ENCODE results near the gene DOCK4. TPM values are rescaled to one million over a fixed set of nuclear protein-coding genes. Genes with fewer than 3 reads are reported as not detected.

DOCK4 gene
- total and polyA plus RNA-seq, 2 donors from 2014 or later = 3.2 to 38.9 TPM

DNA sequence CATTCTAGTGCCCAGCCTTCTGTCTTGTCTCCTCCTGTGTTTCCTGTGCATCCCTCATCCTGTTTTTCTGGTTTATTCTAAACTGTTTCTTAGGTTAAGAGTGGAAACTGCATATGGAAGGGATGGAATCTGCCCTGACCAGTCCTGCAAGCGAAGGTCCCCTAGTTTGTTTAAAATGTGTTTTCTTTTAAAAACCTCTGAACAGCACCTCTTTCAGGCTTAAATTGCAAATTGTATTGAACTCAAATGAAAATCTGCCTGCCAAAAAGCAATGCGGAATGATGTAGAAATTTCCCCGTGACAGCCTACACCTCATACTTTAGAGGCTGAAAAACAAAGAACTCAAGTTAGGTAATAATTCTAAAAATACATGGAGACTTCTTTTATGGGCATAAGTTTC lies 421.1 kb downstream of the DOCK4 start:
- Histone ChIP-seq H3K9ac (ENCODE audit: low read length in 3 of 3) (no peak overlapping the region), H3K27me3 (ENCODE audit: control insufficient read depth, insufficient read depth, low read length) (no peaks in the 10 kb centered on the region), H3K36me3 (ENCODE audit: control insufficient read depth in 2 of 3, insufficient read depth in 3 of 3, low read length in 3 of 3) (no peaks in the 10 kb centered on the region), H3K27ac (ENCODE audit: low read depth in 2 of 2, low read length in 2 of 2) (no peak overlapping the region), H3K4me3 (ENCODE audit: low read length in 3 of 3) (no peak overlapping the region), H3K4me1 (ENCODE audit: control insufficient read depth in 2 of 3, insufficient read depth in 2 of 3, low read depth in 1 of 3, low read length in 3 of 3) (peaks cover 0 to 6% (median 2%) of the 10 kb centered on the region in 3 donors), H3K9me3 (ENCODE audit: control insufficient read depth in 2 of 3, insufficient read depth in 1 of 3, low read length in 3 of 3) (no peaks in the 10 kb centered on the region)
- intact Hi-C loops (cut with DNase I) = no loop called here
- no peak for TF ChIP-seq CTCF (IDR thresholded peaks at IDR 0.05; ENCODE audit: borderline replicate concordance, extremely low read depth, insufficient read depth)
- peak in 1 of 5 donors; percentile 13 for DNase-seq
- FAIRE-seq = no peak

GRCh38 chr7:111784296-111784695 lies 421.9 kb downstream of the DOCK4 start:
- intact Hi-C loops (cut with DNase I) = no loop called here
- Histone ChIP-seq H3K9ac (ENCODE audit: low read length in 3 of 3) (no peak overlapping the region), H3K4me1 (ENCODE audit: control insufficient read depth in 2 of 3, insufficient read depth in 2 of 3, low read depth in 1 of 3, low read length in 3 of 3) (peaks cover 0 to 1% (median 0%) of the 10 kb centered on the region in 3 donors), H3K36me3 (ENCODE audit: control insufficient read depth in 2 of 3, insufficient read depth in 3 of 3, low read length in 3 of 3) (no peaks in the 10 kb centered on the region), H3K27me3 (ENCODE audit: control insufficient read depth, insufficient read depth, low read length) (no peaks in the 10 kb centered on the region), H3K9me3 (ENCODE audit: control insufficient read depth in 2 of 3, insufficient read depth in 1 of 3, low read length in 3 of 3) (no peaks in the 10 kb centered on the region), H3K4me3 (ENCODE audit: low read length in 3 of 3) (no peak overlapping the region), H3K27ac (ENCODE audit: low read depth in 2 of 2, low read length in 2 of 2) (no peak overlapping the region)
- no peak for TF ChIP-seq CTCF (IDR thresholded peaks at IDR 0.05; ENCODE audit: borderline replicate concordance, extremely low read depth, insufficient read depth)
- DNase-seq = no peak
- no peak for FAIRE-seq

DNA sequence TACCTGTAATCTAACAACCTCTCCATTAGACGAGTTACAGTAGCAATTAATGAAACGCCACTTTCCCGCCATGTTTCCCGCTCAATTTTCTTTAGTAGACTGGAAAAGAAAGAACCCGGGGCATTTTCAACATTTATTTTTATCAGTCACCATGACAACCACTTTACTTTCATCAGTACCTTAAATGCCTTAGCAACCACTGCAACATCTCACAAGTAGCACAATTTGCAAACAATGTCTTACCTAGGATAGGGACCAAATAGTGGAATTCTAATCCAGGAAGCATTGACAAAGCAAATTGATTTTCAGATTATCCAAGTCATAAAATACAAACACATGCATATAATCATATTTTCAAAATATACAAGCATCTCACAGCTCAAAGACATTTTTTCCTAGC lies 422.3 kb downstream of the DOCK4 start:
- Histone ChIP-seq H3K27me3 (ENCODE audit: control insufficient read depth, insufficient read depth, low read length) (no peaks in the 10 kb centered on the region), H3K9ac (ENCODE audit: low read length in 3 of 3) (no peak overlapping the region), H3K27ac (ENCODE audit: low read depth in 2 of 2, low read length in 2 of 2) (no peak overlapping the region), H3K4me1 (ENCODE audit: control insufficient read depth in 2 of 3, insufficient read depth in 2 of 3, low read depth in 1 of 3, low read length in 3 of 3) (no peaks in the 10 kb centered on the region), H3K4me3 (ENCODE audit: low read length in 3 of 3) (no peak overlapping the region), H3K9me3 (ENCODE audit: control insufficient read depth in 2 of 3, insufficient read depth in 1 of 3, low read length in 3 of 3) (no peaks in the 10 kb centered on the region), H3K36me3 (ENCODE audit: control insufficient read depth in 2 of 3, insufficient read depth in 3 of 3, low read length in 3 of 3) (no peaks in the 10 kb centered on the region)
- intact Hi-C loops (cut with DNase I) = no loop called here
- FAIRE-seq = no peak
- DNase-seq = no peak
- TF ChIP-seq CTCF (IDR thresholded peaks at IDR 0.05; ENCODE audit: borderline replicate concordance, extremely low read depth, insufficient read depth) = no peak

DNA sequence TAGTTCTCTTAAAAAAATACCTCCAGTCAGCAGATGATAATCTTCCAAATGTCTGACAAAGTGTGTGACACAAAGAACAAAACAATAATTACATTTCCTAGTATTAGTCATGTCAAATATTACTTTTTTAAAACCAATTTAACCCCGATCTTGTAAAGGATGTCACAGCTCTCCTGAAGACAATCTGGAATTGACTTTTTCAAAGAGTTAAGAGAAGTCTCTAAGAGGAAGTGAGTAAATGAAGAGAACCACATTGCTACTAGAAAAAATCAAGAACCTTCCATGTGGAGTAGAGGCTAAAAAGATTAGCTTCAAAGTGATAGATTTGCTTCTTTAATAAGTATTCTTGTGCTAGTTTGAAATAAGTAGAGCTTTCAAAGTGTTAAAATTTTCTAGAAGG lies 425.7 kb downstream of the DOCK4 start:
- H3K9me3 ChIP-seq (ENCODE audit: control insufficient read depth in 2 of 3, insufficient read depth in 1 of 3, low read length in 3 of 3) = peaks cover 0 to 3% (median 0%) of the 10 kb centered on the region in 3 donors
- H3K27me3 ChIP-seq (ENCODE audit: control insufficient read depth, insufficient read depth, low read length) = no peaks in the 10 kb centered on the region
- DNase-seq = no peak
- H3K9ac ChIP-seq (ENCODE audit: low read length in 3 of 3) = no peak overlapping the region
- H3K27ac ChIP-seq (ENCODE audit: low read depth in 2 of 2, low read length in 2 of 2) = no peak overlapping the region
- intact Hi-C loops (cut with DNase I) = no loop called here
- TF ChIP-seq CTCF (IDR thresholded peaks at IDR 0.05; ENCODE audit: borderline replicate concordance, extremely low read depth, insufficient read depth) = no peak
- no peak for FAIRE-seq
- H3K4me3 ChIP-seq (ENCODE audit: low read length in 3 of 3) = no peak overlapping the region
- no peaks in the 10 kb centered on the region for H3K4me1 ChIP-seq (ENCODE audit: control insufficient read depth in 2 of 3, insufficient read depth in 2 of 3, low read depth in 1 of 3, low read length in 3 of 3)
- no peaks in the 10 kb centered on the region for H3K36me3 ChIP-seq (ENCODE audit: control insufficient read depth in 2 of 3, insufficient read depth in 3 of 3, low read length in 3 of 3)

Data from kidney (tissue), 14 donors.